HK-2 (cell line): ENCODE measurements around the gene OGFR.
"Not testable (repeated sequence)": the region's sequence is repeated elsewhere in the genome, so short reads cannot be mapped to it uniquely, and the experiment has no call there.

ENCODE experiments used
- DNase-seq: peaks from one replicate; pipeline ENCODE4 v3.0.0-alpha.2; 2018; ENCODE audit not compliant: unreplicated experiment

The OGFR gene

DNA sequence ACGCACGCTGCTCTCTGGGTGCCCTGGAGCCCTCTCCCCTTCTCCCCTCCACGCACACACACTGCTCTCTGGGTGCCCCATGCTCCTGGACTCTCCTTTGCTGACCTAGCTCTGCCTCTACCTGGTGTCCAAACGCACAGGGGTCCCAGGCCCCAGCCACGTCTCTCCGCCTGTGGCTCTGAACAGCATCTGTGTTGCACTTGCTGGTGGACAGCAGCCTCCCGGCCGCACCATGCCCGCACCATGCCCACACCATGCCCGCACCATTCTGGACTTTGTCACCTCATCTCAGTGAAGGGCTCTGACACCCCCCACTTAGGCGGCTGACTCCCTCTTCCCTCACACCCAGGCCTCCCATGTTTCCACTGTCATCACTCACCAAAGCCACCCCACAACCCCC is 35.2 kb downstream of the OGFR start:
- no peak for DNase-seq

DNA sequence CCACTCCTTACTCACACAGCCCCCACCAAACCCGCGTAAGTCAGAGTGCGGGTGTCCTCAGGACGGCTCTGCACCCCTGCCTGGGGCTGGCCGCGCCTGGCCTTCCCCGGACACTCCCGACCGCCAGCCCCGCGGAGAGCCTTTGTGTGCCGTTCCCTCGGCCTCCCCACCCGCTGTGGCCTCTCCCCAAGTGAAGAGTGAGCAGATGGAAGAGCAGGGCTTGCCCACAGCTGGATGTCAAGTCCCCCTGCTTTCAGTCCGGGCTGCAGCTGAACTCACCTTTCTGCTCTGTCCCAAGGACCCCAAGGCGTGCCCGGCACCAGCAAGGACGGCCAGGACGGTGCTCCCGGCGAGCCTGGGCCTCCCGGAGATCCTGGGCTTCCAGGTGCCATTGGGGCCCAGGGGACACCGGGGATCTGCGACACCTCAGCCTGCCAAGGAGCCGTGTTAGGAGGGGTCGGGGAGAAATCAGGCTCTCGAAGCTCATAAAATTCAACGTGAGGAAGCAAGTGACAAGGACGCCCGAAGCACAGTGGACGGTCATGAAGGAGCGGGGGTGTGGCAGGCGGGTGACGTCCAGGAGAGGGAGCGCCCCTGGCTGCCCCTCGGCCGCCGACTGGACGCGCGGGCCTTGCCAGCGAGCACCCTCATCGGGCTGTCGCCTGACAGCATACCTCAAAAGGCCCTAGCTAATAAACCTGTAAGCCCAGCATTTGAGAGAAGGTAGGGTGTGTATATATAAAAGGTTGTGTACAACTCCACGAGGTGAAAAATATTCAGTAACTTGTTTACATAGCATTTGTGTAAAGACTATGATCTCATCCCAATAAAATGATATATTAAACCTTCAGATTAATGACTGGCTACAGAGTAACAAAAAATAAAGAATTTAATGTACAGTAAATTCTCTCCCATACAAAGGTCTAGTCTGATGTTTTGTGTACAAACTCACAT is 35.9 kb downstream of the OGFR start:
- DNase-seq: no peak

DNA sequence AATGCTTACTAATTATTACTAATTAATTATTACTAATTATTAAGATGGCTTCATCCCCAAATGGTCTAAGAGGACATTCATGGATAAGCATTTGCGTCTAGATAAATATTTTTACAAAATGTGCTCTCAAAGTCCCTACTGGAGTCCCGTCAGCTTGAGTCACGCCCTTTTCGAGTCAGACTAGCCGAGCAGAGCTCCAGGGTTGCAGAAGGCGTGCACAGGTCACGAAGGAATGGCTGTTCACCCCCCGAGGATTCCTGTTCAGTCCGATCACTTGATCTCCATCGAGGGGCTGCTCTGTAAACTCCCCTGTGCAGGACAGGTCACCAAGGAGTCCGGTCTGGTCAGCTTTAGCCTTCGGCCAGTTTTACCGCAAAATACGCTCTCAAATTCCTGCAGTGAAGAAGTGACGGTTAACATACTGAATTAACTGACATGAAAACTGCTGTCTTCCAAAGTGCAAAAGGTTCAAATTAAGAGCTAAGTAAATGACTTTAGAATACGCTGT is 37.1 kb downstream of the OGFR start:
- DNase-seq: no peak

DNA sequence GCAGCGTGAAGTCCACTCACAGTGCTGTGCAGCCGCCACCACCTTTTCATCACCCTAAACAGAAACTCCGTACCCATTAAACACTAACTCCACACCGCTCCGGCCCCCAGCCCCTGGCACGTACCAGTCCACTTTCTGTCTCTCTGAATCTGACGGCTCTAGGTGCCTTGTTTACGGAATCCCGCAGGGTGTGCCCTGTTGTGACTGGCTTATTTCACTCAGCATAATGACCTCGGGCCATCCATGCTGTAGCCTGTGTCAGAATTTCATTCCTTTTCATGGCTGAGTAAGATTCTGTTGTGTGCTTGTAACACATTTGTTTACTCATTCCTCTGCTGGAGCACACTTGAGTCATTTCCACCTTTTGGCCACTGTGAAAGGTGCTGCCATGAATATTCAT is 39.0 kb downstream of the OGFR start:
- DNase-seq: no peak

DNA sequence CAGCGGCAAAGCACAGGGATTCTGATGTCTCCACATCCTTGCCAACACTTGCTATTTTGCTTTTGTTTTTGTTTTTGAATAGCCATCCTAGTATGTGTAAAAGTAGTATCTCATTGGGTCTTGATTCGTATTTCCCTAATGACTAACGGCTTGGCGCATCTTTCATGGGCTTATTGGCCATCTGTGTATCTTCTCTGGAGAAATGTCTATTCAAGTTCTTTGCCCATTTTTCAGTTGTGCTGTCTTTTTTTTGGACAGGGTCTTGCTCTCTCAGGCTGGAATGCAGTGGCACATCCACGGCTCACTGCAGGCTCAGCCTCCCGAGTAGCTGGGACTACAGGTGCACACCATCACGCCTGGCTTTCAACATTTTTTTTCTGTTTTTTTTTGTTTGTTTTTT is 39.5 kb downstream of the OGFR start:
- no peak for DNase-seq

- no peak for DNase-seq
Observed at GRCh38 chr20:62845416-62846160, 41.0 kb downstream of the OGFR start.

- DNase-seq: no peak
Observed at GRCh38 chr20:62846166-62846890, 41.7 kb downstream of the OGFR start.

- DNase-seq: not testable (repeated sequence)
Observed at GRCh38 chr20:62848917-62849316, 44.3 kb downstream of the OGFR start.

GRCh38 chr20:62849431-62849830 is 44.8 kb downstream of the OGFR start:
- no peak for DNase-seq

DNA sequence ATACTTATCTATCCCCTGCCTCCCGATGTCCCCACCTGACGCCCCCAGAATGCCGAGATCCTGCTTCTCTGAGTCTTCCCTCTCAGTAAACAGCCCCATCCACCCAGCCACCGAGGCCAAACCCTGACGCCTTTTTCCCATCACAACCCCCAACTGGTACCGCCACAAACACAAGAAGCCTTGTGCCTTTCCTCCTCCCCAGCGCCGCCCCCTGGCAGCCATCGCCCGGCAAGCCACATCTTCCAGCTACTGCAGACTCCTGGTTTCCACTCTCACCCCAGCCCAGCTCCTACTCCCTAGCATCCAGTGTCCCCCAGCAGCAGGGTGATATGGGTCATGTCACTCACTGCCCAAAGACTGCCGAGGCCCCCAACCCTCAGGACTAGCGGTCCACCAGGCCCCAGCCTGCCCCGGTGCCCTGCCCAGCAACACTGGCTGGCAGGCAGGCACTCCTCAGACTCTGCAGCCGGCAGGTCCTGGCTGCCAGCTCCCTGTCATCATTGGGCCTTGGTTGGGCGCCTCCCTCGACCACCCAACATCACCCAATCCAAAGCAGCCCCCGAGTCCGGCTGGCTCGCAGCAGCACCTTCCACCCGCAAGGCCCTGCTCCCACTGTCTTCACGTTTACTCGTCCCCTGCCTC is 45.8 kb downstream of the OGFR start:
- DNase-seq: no peak

- no peak for DNase-seq
Observed at GRCh38 chr20:62852196-62852595, 47.6 kb downstream of the OGFR start.

DNA sequence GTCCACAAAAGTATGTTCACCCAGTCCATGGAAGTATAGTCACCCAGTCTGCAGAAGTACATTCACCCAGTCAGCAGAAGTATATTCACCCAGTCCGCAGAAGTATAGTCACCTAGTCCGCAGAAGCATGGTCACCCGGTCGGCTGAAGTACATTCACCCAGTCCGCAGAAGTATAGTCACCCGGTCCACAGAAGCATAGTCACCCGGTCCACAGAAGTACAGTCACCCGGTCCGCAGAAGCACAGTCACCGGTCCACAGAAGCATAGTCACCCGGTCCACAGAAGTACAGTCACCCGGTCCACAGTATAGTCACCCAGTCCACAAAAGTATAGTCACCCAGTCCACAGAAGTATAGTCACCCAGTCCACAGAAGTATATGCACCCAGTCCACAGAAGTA is 48.2 kb downstream of the OGFR start:
- no peak for DNase-seq

DNA sequence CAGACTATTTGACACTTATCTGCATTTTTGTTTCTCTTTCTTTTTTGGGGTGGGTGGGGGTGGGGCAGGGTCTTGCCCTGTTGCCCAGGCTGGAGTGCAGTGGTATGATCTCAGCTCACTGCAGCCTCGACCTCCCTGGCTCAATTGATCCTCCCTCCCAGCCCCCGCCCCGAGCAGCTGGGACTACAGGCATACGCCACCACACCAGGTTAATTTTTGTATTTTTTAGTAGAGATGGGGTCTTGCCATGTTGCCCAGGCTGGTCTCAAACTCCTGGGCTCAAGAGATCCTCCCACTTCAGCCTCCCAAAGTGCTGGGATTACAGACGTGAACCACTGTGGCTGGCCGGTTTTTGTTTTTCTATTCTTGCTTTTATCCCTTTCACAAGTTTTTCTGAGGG is 48.7 kb downstream of the OGFR start:
- DNase-seq: not testable (repeated sequence)

DNA sequence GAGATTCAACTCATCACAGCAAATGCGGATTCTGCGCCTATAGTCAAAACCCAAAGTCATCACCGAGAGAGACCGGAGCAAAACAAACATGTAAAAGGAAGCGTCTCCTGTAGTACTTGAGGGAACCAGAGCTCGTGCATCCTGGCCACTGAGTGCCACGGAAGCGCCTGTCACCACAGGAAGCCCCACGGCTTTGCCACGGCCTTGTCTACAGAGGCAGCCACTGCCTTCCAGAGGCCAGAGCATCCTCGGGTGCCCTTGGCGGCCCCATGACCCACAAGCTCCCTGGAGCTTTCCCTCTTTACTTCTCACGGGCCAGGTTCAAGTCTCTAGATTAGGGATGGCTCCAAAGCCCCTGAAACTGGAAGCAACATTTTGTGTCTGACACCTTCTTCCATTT is 49.5 kb downstream of the OGFR start:
- DNase-seq: no peak

GRCh38 chr20:62855120-62855519 is 50.5 kb downstream of the OGFR start:
- DNase-seq: no peak

GRCh38 chr20:62856931-62857619 is 52.4 kb downstream of the OGFR start:
- DNase-seq: peak; percentile 16

GRCh38 chr20:62858058-62858830 is 53.6 kb downstream of the OGFR start:
- DNase-seq: no peak

GRCh38 chr20:62859721-62860120 is 55.1 kb downstream of the OGFR start:
- DNase-seq: no peak

DNA sequence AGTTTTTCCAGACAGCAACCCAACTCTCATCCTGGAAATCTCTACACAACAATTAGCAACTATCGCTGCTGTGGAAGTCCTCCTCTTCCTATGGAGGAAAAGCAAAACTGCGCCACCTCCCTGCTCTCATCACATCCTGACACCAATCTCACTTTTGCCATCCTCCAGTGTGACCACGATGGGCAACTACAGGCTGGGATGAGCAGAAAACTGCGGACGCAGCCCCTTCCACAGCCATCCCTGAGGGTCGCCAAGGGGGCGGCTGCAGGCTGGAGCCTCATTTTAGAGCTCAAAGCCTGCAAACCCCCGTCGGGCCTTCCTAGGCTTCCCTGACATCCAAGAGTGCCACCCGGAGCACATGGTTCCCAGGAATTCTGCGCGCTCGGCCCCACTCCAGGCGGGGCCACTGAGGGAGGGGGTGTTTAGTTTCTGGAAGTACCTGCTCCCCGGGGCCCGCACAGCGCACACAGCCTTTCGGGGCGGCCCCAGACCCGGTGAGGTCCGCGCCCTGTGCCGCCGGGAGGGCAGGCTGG is 55.8 kb downstream of the OGFR start:
- peak; percentile 34 for DNase-seq
